NCI-H526 treated with DMSO at 0.1 percent for 48 hours (cell line): ENCODE measurements around the gene PROX1.

Experiments used
- DNase-seq: peaks from one replicate; lab custom pipeline; 2025; lab: John Stamatoyannopoulos, UW

The PROX1 gene

DNA sequence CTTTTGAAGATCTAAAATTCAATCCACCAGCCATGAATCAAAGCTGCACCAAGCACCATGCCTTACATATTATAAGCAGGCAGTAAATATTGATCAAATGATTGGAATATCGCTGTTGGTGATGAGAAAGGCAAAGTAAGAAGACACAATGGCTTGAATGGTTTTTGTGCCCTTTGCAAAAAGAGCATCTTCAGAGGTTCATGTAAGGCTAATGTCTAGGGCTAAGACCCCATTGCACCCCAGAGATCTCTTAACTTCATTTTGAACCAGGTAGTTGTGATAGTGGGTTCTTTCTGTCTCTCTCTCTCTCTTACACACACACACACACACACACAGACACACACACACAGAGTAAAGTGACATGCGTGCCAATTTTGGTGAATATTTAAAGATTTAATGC, 12.0 kb downstream of the PROX1 start:
- DNase-seq = no peak

DNA sequence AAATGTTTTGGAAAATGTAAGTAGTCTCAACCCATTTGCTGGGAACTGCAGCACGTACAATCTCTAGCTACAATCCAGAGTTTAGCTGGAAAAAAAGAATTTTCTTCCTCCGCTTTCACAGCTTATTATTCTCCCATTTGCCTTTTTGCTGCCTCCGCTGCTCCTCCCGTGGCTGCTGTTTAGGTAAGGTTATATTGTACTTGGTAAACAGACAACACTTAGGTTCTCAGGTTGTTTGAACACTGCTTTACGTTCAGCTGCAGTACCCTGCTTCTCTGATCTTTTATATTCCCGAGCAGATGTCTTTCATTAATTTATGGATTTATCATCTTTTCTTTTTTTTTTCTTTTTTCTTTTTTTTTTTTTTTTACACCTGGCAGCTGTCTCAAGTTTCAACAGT, 14.3 kb downstream of the PROX1 start:
- peak; percentile 87 for DNase-seq

DNA sequence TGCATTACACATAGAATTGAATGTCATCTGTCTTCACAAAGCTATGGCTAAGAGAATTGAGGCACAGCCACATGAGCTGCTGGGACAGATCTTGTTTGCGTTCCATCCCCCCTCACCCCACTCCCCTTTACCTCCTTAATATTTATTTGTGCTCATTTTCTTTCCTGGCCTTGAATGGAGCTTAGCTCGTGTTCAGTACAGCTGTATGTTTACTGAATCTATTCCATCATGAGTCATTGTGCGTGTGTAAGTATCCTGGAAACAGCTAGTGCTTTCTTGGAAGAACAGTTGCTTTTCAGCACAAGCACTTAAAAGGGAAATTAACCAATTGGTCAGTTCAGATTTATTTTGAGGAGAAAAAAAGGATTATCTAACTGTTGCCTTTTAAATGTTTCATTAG, 14.7 kb downstream of the PROX1 start:
- peak; percentile 87 for DNase-seq

DNA sequence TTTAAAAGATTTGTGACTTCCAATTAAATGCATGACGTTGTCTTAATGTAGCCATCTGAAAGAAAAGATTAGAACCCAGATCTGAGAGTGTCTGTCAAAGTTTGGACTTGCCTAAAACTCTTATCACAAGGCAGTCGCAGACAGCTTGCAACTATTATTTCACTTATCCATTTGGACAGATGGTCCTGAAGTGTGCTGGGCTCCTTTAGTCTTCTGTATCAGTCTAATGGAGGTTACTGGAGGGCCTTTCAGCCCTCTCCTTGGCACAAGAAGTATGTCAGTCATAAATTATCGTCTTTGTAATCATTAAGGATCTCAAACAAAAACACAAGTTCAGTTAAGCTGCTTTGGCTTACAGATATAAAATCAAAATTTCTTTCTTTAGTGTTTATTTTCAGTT, 15.5 kb downstream of the PROX1 start:
- no peak for DNase-seq

DNA sequence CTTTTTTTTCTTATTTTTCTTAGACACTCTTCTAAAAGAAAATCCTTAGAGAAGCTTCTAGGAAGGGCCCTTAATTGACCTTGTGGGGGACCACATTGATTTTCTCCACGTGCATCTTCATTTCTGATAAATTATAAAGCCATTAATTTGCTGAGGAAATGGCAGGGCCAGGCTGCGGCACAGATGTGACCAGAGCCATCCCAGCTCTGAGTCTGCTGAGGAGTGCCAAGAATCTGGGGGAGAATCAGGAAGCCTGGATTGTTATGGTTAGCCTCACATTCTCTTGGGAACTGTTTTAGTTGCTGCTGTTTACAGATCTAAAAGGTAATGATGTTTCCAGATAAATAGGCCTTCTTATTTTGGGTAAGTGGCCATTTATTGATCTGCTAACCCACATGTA, 16.2 kb downstream of the PROX1 start:
- DNase-seq = no peak

DNA sequence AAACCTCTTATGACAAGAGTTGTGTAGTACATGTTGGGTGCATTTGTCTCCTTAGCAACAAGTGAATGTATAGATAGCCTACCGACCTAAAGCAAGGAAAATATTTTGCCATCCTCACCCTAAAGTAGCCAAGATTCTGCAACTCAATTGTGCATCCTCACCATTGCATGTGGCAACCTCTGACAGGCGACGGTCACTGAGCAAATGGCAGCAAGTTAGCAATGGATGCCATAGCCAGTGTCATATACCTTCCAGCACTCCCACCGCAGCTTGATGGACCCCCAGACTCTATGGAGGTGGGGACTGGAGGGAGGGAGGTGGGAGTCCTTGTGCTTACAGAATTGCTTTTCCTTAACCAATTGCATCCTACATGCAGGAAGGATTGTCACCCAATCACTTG, 17.0 kb downstream of the PROX1 start:
- no peak for DNase-seq

DNA sequence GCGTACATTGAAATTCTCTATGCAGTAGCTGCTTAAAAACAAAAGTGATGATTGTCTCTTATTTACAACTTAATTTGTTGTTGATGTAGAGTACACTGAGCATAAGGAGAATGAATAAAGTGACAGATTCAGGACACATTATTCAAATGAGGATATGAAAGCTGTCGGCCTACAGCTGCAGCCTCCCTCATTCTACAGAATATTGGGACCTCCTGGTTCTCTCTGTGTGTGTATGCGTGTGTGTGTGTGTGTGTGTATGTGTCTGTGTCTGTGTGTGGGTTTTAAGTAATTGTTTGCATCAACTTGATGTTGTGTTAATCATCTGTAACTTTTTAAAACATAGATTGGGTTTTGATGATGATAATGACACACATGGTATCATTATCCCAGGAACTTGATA, 17.9 kb downstream of the PROX1 start:
- no peak for DNase-seq

DNA sequence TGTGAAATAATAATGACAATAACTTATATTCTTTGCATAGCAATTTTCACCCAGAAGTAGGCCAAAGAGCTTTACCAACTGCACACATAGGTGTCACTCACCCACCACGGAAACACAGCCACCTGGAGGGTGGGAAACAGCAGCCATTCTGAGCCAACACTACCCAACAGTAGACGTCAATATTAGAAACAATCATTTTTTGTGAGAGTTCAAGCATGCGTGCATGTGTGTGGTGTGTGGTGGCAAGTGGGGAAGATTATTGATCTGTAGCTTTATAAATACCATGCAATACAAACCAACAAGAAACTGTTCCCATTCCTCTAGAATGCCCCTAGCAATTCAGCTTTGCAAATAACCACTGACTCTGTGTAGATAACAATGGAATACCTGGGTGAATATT, 19.1 kb downstream of the PROX1 start:
- DNase-seq = no peak

DNA sequence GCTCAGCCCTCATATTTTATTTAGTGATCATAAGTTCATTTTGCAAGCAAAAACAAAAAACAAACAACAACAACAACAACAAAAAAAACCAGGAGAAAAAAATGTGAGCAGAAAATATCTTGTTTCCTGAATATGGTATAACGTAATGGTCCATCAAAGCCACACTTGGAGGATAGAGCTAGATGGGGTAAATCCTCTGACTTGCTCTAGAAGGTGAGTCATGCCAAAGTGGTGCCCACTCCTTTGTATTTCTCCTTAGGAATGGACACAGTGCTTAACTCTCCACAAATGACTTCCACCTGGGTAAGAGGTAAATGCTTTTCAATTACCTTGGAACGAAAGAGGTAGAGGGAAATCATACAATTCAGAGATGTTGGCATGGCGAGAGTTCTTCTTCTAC, 20.6 kb downstream of the PROX1 start:
- DNase-seq = no peak

DNA sequence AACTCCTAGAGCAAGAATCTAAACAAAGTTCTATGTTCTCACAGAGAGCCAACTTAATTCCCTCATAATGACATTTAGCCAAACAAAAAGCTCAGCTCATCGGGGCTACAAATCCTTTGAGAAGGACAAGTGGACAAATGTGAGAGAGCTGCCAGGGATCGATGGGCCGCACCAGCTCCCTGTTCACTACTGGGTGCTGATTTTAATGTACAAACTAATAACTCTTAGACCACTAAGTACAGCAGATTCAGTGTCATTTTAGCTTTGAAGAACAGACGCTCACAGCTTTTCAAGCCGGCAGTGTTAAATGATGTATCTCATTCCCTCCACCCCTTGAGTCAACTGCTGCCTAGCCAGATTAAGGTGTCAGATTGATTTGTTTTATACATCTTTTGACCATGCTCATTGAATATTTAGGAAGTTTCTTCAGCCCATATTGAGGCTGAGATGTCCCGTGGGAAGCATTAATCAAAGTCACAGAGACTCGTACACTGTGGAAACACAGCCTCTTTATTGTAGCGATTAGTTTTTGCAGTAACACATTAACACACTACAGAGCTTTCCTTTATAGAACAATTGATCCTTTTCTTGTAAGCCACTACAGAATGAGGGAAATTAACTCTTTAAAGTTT, 21.1 kb downstream of the PROX1 start:
- no peak for DNase-seq

DNA sequence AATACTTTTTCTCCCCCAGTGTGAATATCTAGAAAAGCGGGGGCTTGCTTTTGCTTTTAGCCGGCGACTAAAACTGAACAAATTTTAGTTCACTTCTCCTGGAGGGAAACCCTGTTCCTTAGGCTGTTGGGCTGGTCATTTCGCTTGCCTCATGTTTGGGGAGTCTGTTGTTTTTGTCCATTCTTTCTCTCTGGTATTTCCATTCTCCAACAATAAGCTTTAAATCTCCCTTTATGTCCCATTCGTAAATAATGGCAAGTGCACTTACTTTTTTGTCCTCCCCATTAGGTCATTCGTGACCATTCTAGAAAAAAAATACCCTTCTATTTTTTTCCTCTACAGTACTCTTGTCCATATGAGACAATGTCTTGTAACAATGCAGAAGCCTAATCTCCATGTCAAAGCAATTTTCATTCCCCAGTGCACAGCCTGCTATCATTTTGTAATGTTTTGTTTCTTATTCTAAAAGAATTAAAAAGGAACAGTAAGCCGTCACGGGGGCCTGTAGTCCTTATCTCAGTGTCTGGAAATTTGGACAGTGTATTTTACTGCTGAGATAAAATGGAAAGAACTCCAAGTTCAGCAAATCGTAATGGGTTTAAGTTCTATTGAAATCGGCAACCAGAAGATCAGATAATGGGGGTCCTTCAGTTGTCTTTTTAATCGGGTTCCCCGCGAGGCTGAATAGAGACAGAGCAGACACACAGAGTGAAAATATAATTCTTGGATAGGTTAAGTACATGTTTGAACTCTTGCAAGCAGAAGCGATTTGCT, 21.8 kb downstream of the PROX1 start:
- no peak for DNase-seq

DNA sequence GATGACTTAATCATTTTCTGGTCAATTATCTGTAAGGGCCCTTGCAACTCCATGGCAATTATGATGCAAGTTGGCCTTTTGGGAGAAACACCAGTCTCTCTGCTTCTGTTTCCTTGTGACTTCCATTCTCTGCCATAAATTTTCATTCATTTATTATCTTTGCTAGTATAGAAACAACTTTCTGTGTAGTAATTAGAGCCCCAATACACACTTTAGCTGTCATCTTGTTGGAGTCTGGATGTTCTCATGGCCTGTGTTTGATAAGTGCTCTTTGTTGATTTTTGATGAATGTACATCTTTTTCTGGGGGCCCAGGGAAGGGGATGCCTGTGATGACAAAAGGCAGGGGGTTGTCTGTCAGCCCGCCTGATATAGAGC, 22.4 kb downstream of the PROX1 start:
- DNase-seq = no peak

DNA sequence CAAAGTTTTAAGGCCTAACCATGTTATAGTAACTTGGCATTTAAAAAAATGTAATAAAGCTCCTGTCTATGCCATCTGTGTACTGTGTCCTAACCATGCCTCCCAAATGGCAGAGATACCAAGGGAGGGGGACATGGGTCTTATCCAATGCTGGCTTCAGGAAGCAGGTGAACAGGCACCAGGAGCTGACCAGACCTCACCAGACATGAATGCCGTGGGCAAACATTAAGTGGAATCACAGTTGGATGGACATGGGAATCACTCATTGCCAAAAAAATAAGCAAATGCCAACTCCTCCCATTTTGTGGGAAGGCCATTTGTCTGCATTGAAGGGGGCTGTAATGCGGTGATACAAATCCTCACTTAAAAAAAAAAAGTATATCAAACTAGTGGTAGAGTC, 22.9 kb downstream of the PROX1 start:
- DNase-seq = no peak

DNA sequence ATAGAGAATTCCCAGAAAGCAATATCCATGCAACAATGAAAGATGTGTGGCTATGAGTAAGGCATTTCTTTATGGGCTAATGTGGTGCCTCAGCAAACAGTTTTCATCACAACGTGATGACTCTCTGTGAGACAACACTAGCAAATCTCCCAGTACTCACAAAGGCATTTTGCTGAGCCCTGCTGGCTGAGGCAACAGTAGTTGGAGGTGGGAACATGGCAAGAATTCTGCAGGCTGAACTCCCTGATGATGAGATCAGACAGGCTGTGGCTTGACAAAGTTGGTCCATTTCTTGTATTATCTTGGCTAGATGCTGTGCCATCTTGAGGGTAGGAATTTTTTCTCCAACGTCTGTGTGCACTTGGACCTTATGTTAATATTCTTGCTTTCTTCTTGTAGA, 24.6 kb downstream of the PROX1 start:
- no peak for DNase-seq

DNA sequence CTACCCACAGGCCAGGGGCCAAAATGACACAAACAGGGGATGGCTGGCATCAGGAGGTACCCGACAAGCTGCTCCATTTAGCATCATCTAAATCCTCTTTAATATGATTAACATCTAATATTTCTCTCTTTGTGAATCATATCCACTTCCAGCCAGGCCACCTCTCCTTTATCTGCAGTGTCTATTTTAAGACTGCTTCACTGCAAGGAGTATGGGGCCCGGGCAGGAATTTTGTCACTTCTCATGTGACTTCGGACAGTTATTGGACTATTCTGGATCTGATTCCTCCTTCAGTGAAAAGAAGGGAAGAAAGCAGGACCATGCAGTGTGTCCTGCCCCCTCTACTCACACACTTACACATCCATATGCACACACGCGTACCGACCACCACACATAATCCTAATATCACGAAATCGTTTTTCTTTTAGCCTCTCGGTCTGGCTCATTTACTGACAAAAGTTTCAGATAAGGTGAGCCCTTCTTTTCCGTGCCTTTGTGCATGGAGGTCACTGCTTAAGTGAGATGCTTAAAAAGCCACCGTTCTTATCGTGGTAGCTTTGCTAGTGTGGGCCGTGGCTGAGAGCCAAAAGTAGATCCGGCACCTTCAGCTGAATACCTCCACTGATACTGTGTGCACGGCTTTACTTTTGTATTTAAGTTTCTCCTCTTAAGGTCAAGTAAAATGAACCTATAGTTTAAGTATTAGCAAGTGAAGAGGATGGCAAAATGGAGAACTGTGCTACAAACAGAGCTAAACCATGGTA, 26.0 kb downstream of the PROX1 start:
- no peak for DNase-seq

DNA sequence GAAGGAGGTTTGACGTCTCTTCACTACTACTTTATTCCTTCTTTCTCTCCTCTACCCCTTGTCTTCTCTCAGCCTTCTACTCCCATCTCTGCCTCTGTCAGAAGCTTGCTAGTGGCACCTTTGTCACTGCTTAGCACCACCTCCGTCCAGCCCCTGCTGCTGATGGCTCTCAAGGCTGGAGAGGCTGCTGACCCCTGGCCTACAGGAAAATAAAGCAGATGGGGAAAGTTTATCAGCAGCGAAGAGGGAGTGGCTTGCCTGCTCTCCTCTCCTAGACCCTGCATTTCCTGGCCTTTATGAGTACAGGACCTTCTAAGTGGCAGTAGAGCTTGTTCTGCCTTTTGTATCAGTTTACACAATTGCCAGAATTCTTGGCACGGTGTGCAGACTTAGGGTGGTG, 27.0 kb downstream of the PROX1 start:
- DNase-seq = no peak

DNA sequence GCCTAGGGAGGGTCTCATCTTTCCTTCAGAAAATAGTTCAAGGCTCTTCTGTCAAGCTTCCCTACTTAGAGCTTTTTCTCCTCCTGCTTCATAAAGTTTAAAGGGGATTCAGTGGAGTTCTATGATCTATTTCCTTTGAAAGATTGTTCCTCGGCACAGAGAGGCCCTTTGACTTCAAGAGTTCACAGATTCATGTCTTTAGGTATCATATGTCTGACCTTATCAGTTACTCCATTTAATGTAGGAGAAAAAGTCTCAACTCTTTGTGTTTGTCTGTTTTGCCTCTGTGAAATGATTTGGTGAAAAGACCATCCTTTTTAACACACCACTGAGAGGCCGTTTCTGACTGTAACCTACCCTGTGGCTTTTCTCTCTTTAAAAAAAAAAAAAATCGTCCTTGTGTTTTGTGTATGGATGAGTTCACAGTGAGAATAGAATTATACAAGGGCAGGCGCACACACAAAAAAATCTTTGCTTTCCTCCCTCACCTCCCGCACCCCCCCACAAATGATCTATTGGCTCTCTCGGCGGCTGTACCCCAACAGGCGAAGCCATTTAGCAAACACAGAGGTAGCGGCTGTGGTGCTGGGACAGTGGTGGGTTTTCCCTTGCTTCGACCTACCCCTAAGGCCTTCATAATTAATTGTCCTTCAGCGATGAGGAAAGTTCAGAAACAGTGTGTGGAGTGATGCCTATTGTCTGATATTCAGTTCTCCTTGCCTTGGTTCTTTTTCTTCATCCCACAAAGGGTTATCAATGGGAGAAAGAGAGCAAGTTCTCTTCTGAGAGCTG, 29.6 kb downstream of the PROX1 start:
- no peak for DNase-seq

DNA sequence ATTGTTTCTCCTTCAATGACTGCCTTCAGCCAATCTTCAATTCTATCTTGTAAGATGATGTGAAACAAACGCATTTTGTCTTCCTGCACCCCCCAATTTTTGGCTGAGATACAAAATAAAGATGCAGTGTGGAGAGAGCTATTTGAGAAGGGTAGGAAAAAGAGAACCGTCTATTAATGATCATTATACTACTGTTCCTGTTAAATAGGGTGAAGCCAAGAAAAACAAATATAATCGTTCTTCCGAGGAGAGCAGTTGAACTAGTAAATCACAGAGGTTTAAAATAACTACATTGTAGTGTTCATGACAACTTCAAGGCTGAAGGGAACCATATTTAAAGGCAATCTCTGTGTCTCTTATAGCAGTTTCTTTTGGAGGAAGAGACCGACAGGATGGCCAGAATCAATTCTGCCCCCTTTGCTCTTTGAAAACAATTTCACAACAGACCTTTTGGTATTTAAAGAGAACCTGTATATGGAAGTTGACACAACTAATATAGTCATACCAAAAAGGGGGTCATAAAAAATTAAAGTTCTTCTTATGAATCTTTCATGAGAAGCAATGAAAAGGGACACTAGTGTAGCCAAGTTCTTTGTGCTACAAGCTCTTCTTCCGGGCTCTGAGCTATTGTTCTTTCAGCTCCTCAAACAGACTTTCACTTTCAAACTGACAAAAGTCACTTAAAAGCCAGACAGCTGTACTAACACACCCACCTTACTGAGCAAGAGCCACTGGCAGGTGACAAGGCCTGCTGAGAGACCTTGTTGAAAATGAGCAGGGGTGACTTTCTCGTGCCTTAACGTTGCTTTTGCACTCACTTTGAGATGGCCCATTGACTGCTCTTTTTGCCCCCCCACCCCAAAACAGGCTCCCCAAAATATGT, 30.9 kb downstream of the PROX1 start:
- DNase-seq = no peak

DNA sequence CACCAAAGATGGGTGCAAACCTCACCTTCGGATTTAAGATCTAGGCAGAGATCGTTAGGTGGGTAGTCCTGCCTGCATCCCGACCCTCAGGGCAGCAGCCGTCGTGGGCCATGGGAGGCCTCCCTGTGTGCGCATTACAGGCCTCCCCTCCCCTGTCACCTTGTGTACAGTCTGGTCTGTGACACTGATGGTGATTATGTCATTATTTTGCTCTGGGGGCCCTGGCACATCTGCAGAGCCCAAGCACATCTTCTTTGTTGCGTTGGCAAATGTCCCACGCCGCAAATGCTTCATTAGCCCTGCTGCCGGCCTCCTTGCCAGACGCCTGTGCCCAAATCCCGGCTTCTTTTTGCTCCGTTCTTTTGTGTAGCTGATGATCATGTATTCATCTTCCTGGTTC, 31.7 kb downstream of the PROX1 start:
- no peak for DNase-seq

DNA sequence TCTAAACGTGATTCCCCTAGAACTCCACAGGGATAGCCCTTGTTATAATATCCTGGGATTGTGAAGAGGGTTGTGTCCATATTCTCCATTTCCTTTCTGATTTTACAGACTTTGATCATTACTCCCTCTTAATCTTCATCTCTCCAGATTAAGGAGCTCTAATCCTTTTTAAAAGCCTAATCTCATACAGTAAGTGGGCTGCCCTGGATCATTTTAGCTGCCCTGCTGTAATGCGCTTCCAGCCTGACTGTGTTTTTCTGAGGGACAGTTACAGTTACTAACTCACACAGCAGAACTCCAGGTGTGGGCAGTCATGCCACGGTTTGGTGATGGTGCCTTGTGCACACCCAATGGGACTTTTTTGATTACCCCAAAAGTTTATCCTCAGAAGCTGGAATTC, 33.5 kb downstream of the PROX1 start:
- DNase-seq = no peak

DNA sequence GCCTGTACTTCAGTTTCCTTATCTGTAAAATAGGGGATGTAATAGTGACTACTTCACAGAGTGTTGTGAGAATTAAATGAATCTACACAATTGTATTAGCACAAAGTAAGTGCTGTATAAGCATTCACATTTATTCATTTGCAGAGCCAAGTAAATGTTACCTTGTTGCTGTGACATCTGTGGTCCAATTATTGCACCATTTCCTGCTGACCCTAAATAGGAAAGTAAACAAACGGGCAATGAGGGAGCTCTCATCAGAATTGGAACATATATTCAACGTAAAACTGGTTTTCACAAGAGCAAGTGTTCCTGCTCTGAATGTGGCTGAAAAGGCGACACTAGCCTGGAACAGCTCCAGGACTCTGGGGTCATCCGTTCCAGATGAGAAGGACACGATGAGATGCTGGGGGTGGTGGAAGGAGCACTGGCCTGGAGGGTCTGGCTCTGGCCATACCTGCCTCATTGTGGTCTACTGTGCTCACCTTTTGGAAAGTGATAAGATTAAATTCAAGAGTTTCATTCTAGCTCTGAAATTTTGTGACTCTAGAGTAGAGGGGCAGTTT, 34.5 kb downstream of the PROX1 start:
- no peak for DNase-seq
